Progenitor cell of endocrine pancreas (in vitro differentiated cells): ENCODE results near the gene TNNC1. TPM values are rescaled to one million over a fixed set of nuclear protein-coding genes. Genes with fewer than 3 reads are reported as not detected.

ENCODE experiments used
- DNase-seq: peaks from one replicate; pipeline ENCODE4 v3.0.0; 2021; ENCODE audit warnings: low spot score; ENCODE audit not compliant: unreplicated experiment
- H3K27ac Mint-ChIP-seq: 2 replicates; pipeline ENCODE4 v1.8.0; 2021; ENCODE audit warnings: mild to moderate bottlenecking, moderate library complexity, mixed read lengths
- H3K27me3 Mint-ChIP-seq: 2 replicates; pipeline ENCODE4 v1.8.0; 2021; ENCODE audit warnings: mixed read lengths
- H3K36me3 Mint-ChIP-seq: 2 replicates; pipeline ENCODE4 v1.8.0; 2022; ENCODE audit warnings: mixed read lengths; ENCODE audit not compliant: insufficient read depth
- H3K4me1 Mint-ChIP-seq: 2 replicates; pipeline ENCODE4 v1.8.0; 2021; ENCODE audit warnings: low read depth, mixed read lengths
- H3K4me3 Mint-ChIP-seq: 2 replicates; pipeline ENCODE4 v1.8.0; 2021; ENCODE audit warnings: low read depth, mild to moderate bottlenecking, moderate library complexity, mixed read lengths
- H3K9me3 Mint-ChIP-seq: 2 replicates; pipeline ENCODE4 v1.8.0; 2021; ENCODE audit warnings: low read depth, mixed read lengths
- total RNA-seq: library from RNA; stranded (reverse); gene quantifications from 2 replicates; pipeline ENCODE4 v1.2.1, GENCODE V29; 2021
- TF ChIP-seq, protein P1 (sequence below): fragments of 200-600 bp; sonication (generic); IDR thresholded peaks from one replicate; pipeline ENCODE4 v1.5.0; 2021; ENCODE audit warnings: antibody characterized with exemption, mild to moderate bottlenecking; ENCODE audit not compliant: unreplicated experiment

The TNNC1 gene
- total RNA-seq, 1 donor from 2014 or later, result 3.3 TPM

DNA sequence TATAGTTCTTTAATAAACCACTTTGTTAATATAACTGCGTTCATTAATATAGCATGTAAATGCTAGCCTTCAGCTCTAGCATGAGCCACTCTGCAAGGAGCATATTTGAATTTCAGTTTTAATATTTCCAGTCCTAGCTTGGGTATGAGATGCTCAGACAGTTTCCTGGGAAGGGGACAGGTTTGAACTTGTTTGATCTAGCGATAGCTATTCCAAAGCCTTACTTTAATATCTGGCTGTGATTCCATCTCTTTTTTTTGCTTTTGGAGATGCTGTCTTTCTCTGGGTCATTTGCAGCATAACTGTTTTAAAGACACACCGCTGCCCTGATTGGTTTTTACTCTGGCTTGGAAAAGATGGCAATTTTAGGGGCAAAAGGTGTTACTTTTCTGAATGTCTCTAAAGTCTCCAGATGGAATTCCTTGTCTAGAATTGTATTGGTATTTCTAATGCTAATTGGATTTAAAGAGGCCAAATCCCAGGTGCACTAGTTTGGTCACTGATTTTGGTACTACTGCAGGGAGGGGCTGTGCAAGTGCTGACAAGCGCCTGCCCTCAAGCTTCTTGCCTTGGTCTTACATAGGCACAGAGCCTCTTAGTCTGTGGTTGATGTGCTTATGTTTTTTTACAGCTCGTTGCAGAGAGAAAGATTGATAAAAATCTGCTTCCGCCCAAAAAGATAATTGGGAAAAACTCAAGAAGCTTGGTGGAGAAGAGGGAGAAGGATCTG, 4.4 kb upstream of the TNNC1 start:
- H3K27ac Mint-ChIP-seq, result no peak overlapping the region
- H3K4me1 Mint-ChIP-seq, result peaks cover 29% of the 10 kb centered on the region
- H3K36me3 Mint-ChIP-seq, result peaks cover 14% of the 10 kb centered on the region
- no peak overlapping the region for H3K4me3 Mint-ChIP-seq
- no peaks in the 10 kb centered on the region for H3K9me3 Mint-ChIP-seq
- TF ChIP-seq, protein P1, sequence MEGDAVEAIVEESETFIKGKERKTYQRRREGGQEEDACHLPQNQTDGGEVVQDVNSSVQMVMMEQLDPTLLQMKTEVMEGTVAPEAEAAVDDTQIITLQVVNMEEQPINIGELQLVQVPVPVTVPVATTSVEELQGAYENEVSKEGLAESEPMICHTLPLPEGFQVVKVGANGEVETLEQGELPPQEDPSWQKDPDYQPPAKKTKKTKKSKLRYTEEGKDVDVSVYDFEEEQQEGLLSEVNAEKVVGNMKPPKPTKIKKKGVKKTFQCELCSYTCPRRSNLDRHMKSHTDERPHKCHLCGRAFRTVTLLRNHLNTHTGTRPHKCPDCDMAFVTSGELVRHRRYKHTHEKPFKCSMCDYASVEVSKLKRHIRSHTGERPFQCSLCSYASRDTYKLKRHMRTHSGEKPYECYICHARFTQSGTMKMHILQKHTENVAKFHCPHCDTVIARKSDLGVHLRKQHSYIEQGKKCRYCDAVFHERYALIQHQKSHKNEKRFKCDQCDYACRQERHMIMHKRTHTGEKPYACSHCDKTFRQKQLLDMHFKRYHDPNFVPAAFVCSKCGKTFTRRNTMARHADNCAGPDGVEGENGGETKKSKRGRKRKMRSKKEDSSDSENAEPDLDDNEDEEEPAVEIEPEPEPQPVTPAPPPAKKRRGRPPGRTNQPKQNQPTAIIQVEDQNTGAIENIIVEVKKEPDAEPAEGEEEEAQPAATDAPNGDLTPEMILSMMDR, result no peak
- DNase-seq, result no peak
- H3K27me3 Mint-ChIP-seq, result no peaks in the 10 kb centered on the region

DNA sequence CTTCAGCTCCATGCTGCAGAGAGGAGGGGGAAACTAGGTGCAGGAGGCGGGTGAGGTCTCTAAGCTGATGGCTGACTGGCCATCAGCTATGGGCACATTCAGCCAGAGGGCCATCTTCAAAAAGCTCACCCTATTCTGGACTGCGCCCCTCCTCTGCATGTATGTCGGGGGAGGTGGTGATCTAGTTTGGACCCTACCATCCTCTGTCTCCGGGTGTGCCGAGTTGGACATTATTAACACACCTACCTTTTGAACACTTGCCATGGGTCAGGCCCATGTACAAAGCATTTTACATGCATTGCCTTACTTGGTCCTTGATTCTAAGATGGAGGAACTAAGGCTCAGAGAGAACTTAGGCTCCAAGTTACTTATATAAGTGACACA, 3.0 kb upstream of the TNNC1 start:
- peaks cover 11% of the 10 kb centered on the region for H3K36me3 Mint-ChIP-seq
- H3K27ac Mint-ChIP-seq, result peak overlapping the region; percentile 91
- no peaks in the 10 kb centered on the region for H3K27me3 Mint-ChIP-seq
- peak overlapping the region; percentile 96 for H3K4me3 Mint-ChIP-seq
- no peaks in the 10 kb centered on the region for H3K9me3 Mint-ChIP-seq
- TF ChIP-seq, protein P1, result no peak
- H3K4me1 Mint-ChIP-seq, result peaks cover 29% of the 10 kb centered on the region
- no peak for DNase-seq

DNA sequence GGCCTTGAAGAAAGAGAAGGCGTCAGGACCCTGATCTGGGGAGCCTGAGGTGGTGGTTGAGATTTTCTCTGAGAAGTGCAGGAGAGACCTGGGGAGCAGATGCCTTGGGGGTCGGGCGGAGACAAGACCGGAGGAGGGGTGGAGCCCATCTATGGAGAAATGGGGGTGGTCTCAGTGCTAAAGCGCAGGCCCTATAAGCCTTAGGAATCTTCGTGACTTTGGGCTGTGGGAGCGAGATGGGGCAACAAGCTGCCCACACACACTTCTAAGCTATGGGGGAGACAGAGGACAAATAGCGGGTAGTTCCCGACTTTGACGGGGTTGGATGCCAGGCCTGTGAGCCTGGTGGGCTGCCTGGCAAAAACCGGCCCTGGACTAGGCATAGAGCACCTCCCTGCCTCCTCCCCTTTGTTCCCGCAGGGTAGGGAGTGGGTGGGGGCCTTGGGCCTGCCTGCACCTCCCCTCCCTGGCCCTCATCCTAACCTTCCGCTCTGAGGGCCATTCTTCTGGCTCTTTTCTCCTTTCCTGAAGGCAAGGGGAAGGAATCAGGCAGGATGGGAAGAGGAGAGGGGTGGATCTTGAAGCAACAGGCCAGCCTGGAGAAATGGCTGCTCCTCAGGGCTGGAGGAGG, 2.4 kb upstream of the TNNC1 start:
- H3K36me3 Mint-ChIP-seq, result peaks cover 11% of the 10 kb centered on the region
- H3K4me3 Mint-ChIP-seq, result peak overlapping the region; percentile 96
- H3K27me3 Mint-ChIP-seq, result no peaks in the 10 kb centered on the region
- H3K4me1 Mint-ChIP-seq, result peaks cover 29% of the 10 kb centered on the region
- TF ChIP-seq, protein P1, result no peak
- DNase-seq, result no peak
- no peaks in the 10 kb centered on the region for H3K9me3 Mint-ChIP-seq
- H3K27ac Mint-ChIP-seq, result peak overlapping the region; percentile 91

DNA sequence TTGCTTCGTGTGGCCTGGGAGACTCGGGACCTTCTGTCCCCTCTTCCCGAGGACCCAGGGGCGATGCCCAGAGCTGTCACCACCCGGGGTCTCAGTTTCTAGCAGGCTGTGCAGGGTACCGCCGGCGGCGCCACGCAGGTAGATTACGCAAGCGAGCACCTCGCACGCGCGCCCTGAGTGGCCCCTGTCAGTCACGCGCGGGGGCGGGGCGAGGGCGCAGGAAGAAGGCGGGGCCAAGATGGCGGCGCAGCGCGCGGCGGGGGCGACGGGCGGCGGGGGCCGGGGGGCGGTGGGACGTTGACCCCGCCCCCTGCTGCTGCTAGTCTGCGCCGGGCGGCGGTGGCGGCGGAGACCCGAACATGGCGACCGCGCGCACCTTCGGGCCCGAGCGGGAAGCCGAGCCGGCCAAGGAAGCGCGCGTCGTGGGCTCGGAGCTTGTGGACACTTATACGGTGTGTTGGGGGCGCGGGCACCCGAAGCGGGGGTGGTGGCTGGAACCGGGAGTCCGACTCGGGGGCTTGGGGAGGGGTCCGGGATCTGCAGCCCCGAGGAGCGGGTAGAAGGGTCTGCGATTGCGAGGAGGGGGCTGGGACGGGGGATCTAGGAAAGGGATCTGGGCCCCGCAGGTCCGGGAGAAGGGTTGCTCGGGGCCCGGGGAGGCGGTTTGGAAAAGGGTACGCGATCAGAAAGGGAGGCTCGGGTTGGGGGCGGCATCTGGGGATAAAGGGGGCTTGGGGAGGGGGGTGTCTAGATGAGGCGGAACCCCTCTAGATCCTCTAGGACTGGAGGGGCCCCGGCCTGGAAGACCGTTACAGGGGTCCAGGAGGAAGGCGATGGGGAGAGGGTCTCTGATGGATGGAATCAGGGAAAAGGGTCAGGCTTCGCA, 1.7 kb upstream of the TNNC1 start, which contains the start of gene NISCH:
NISCH (plus strand) TSS at position 322 of the 886 bp plus-strand sequence; CDS start at position 360, 38 bp downstream.
- peak; percentile 91 for DNase-seq
- no peaks in the 10 kb centered on the region for H3K9me3 Mint-ChIP-seq
- H3K36me3 Mint-ChIP-seq, result peaks cover 11% of the 10 kb centered on the region
- H3K4me3 Mint-ChIP-seq, result peak within 1 kb of the TSS; percentile 96
- H3K27ac Mint-ChIP-seq, result peak within 1 kb of the TSS; percentile 91
- TF ChIP-seq, protein P1, result no peak
- no peaks in the 10 kb centered on the region for H3K27me3 Mint-ChIP-seq
- H3K4me1 Mint-ChIP-seq, result peaks cover 29% of the 10 kb centered on the region

DNA sequence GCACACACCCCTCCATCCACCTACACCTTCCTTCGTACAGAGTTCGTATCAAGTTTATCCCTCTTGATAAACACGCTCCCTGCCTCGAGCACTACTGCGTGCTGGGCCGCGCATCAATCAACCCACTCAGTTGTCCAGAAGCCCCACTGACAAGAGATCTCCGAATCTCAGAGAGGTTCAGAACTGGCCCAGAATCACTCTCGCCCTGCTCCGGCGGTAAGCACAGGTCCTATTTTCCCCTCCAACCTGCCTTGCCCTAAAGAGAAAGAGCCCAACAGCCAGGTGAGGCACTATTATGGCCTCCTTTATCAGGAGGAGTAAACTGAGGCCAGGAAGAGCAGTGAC, 1.1 kb upstream of the TNNC1 start:
- TF ChIP-seq, protein P1, result no peak
- DNase-seq, result no peak
- Mint-ChIP-seq H3K27me3 (no peaks in the 10 kb centered on the region), H3K36me3 (peaks cover 9% of the 10 kb centered on the region), H3K4me1 (peaks cover 29% of the 10 kb centered on the region), H3K4me3 (peak overlapping the region; percentile 96), H3K27ac (peak overlapping the region; percentile 86), H3K9me3 (no peaks in the 10 kb centered on the region)
